GM12878 (cell line): ENCODE results near the gene MGLL. TPM values are rescaled to one million over a fixed set of nuclear protein-coding genes. Genes with fewer than 3 reads are reported as not detected.

Source experiments
- ATAC-seq: fragments of 200-7000 bp; cut with Tn5 transposase; 3 replicates; pipeline ENCODE4 v1.9.1; 2020; ENCODE audit warnings: mild to moderate bottlenecking, moderate library complexity
- BruUV-seq: library from RNA; stranded (reverse); fragments of 400-500 nt; replicated peaks from 2 replicates; lab custom pipeline; 2021; lab: Mats Ljungman, UMichigan
- CTCF ChIA-PET: fragments of 300-600 bp; sonication (Branson Sonifier 250); formaldehyde crosslinking; extraction: SDS; loops from one replicate; lab custom pipeline; 2021; ENCODE audit warnings: inconsistent platforms; lab: Yijun Ruan, JAX
- POLR2A ChIA-PET: fragments of 350-600 bp; formaldehyde crosslinking; extraction: SDS; loops from one replicate; lab custom pipeline; 2021; ENCODE audit warnings: inconsistent platforms; lab: Charles Lee
- RAD21 ChIA-PET: fragments of 300-600 bp; sonication (Branson Sonifier 250); formaldehyde crosslinking; loops from one replicate; lab custom pipeline; 2023; ENCODE audit warnings: antibody characterized with exemption; ENCODE audit not compliant: unreplicated experiment; lab: Charles Lee
- SMC1A ChIA-PET: fragments of 300-600 bp; sonication (Branson Sonifier 250); formaldehyde crosslinking; loops from one replicate; lab custom pipeline; 2023; ENCODE audit not compliant: unreplicated experiment, uncharacterized antibody; lab: Charles Lee
- DNase-seq: peaks from one replicate; pipeline ENCODE4 v3.0.0-alpha.2; 2011; ENCODE audit warnings: low read depth, low spot score
- FAIRE-seq: peaks from 3 replicates; lab custom pipeline; 2011; peaks lifted over from hg19 to GRCh38; lab: Jason Lieb, UNC
- H2AFZ ChIP-seq: 2 replicates; pipeline ENCODE4 v1.6.0; 2011; ENCODE audit warnings: low read depth, low read length, control low read depth; ENCODE audit not compliant: control insufficient read depth
- H3K27ac ChIP-seq: 2 replicates; pipeline ENCODE4 v1.5.1; 2011; ENCODE audit warnings: control low read depth; ENCODE audit not compliant: control insufficient read depth, insufficient read depth
- H3K27me3 ChIP-seq, 2 experiments: replicated peaks in 1 of 2; 2 replicates each; pipeline versions ENCODE4 v1.6.0 to v1.6.1; 2011; ENCODE audit warnings: low read length in 1 of 2; ENCODE audit not compliant: control insufficient read depth in 2 of 2, insufficient read depth in 2 of 2
- H3K36me3 ChIP-seq, 2 experiments: 2 replicates each; pipeline ENCODE4 v1.5.1; 2011; ENCODE audit warnings: low read length in 1 of 2; ENCODE audit not compliant: control insufficient read depth in 2 of 2, insufficient read depth in 2 of 2
- H3K4me1 ChIP-seq: 2 replicates; pipeline ENCODE4 v1.6.1; 2011; ENCODE audit warnings: mild to moderate bottlenecking, low read length, moderate library complexity, mixed read lengths; ENCODE audit not compliant: control insufficient read depth, insufficient read depth
- H3K4me2 ChIP-seq: 2 replicates; pipeline ENCODE4 v1.6.0; 2011; ENCODE audit warnings: control low read depth; ENCODE audit not compliant: control insufficient read depth, insufficient read depth
- H3K4me3 ChIP-seq: fragments of 200-600 bp; sonication (generic); 2 replicates; pipeline ENCODE4 v1.5.1; 2016
- H3K79me2 ChIP-seq: 2 replicates; pipeline ENCODE4 v1.6.0; 2011; ENCODE audit warnings: low read length; ENCODE audit not compliant: control insufficient read depth, insufficient read depth
- H3K9ac ChIP-seq: 2 replicates; pipeline ENCODE4 v1.8.0; 2011; ENCODE audit warnings: low read length, control low read depth, mixed read lengths; ENCODE audit not compliant: control insufficient read depth, insufficient read depth
- H3K9me3 ChIP-seq: replicated peaks from 3 replicates; pipeline ENCODE4 v1.5.1; 2011; ENCODE audit warnings: mild to moderate bottlenecking, low read length; ENCODE audit not compliant: control insufficient read depth, insufficient read depth
- H4K20me1 ChIP-seq: 2 replicates; pipeline ENCODE4 v1.6.0; 2011; ENCODE audit not compliant: control insufficient read depth, insufficient read depth
- CEBPZ ChIP-seq: fragments of 150-350 bp; IDR thresholded peaks from 2 replicates; pipeline ENCODE4 v1.6.1; 2016; ENCODE audit warnings: low read depth, low read length
- CHD4 ChIP-seq: fragments of 200-600 bp; sonication (generic); IDR thresholded peaks from 2 replicates; pipeline ENCODE4 v1.6.1; 2016; ENCODE audit warnings: mild to moderate bottlenecking
- E2F8 ChIP-seq: fragments of 450-650 bp; IDR thresholded peaks from 2 replicates; pipeline ENCODE4 v1.6.1; 2018; ENCODE audit warnings: mild to moderate bottlenecking, low read depth, moderate library complexity; ENCODE audit not compliant: partially characterized antibody
- E4F1 ChIP-seq: fragments of 450-650 bp; IDR thresholded peaks from 2 replicates; pipeline ENCODE4 v1.6.1; 2018; ENCODE audit warnings: borderline replicate concordance, mild to moderate bottlenecking; ENCODE audit not compliant: partially characterized antibody
- EZH2 ChIP-seq: IDR thresholded peaks from 2 replicates; pipeline ENCODE4 v1.6.1; 2012; ENCODE audit warnings: low read depth, mild to moderate bottlenecking, control low read depth, inconsistent platforms, low read length, borderline replicate concordance; ENCODE audit not compliant: control insufficient read depth
- MYB ChIP-seq: fragments of 150-350 bp; IDR thresholded peaks from 2 replicates; pipeline ENCODE4 v1.6.1; 2014; ENCODE audit warnings: mild to moderate bottlenecking, low read depth, low read length, borderline replicate concordance
- RB1 ChIP-seq: fragments of 450-650 bp; formaldehyde crosslinking; IDR thresholded peaks from 2 replicates; pipeline ENCODE4 v1.6.1; 2017; ENCODE audit warnings: mild to moderate bottlenecking, borderline replicate concordance
- SMARCA5 ChIP-seq: fragments of 450-650 bp; IDR thresholded peaks from 2 replicates; pipeline ENCODE4 v1.6.1; 2017; ENCODE audit warnings: mild to moderate bottlenecking
- SUZ12 ChIP-seq: fragments of 200-600 bp; sonication (generic); IDR thresholded peaks from one replicate; pipeline ENCODE4 v1.6.1; 2018; ENCODE audit warnings: antibody characterized with exemption, mild to moderate bottlenecking; ENCODE audit not compliant: unreplicated experiment
- TCF7 ChIP-seq: IDR thresholded peaks from 2 replicates; pipeline ENCODE4 v1.6.1; 2014; ENCODE audit warnings: antibody characterized with exemption, borderline replicate concordance
- ZBED1 ChIP-seq: IDR thresholded peaks from 2 replicates; pipeline ENCODE4 v1.6.1; 2016; ENCODE audit warnings: borderline replicate concordance
- WGBS: methylation state at CpG from one replicate; pipeline ENCODE4 v1.1.6; 2016; ENCODE audit warnings: low lambda C conversion rate; ENCODE audit not compliant: insufficient replicate concordance, insufficient coverage; ENCODE audit errors: missing lambda C conversion rate; 5-methylcytosine and 5-hydroxymethylcytosine counted together
- in situ Hi-C: fragments of 300-500 bp; cut with MboI; formaldehyde crosslinking; loops from 9 replicates; pipeline ENCODE4 v1.14.3; 2018; ENCODE audit warnings: mixed read lengths
- intact Hi-C: fragments of 100-400 bp; cut with micrococcal nuclease; formaldehyde crosslinking; loops from one replicate; pipeline ENCODE4 v1.14.2; 2022; ENCODE audit not compliant: unreplicated experiment
- polyA plus RNA-seq, 11 experiments: library from polyadenylated mRNA; depleted of rRNA in 4 of 11; unstranded in 6 of 11; stranded (reverse) in 5 of 11; fragments of >200 nt; fragmentation: Nextera tagmentation in 4 of 11; fragmentation: Illumina TruSeq in 1 of 11; extraction: Ambion mirVana in 4 of 11; extraction: Trizol in 1 of 11; gene quantifications; 1 replicate in 1 of 11; 2 replicates in 10 of 11; pipeline versions ENCODE4 v1.2.1 to v1.2.3, GENCODE V29; 2011 to 2016; ENCODE audit warnings: inconsistent platforms in 2 of 11, missing spikeins in 2 of 11, low read depth in 1 of 11
- total RNA-seq, 4 experiments: library from RNA; depleted of rRNA in 3 of 4; stranded (reverse); fragments of >200 nt in 3 of 4; fragmentation: Illumina TruSeq in 1 of 4; extraction: Trizol in 1 of 4; gene quantifications; 2 replicates each; pipeline versions ENCODE4 v1.2.1 to v1.2.3, GENCODE V29; 2013 to 2021

The MGLL gene
- total and polyA plus RNA-seq, 10 of the 15 experiments (the other 5 are each of a cell fraction or from before 2014, with no cell fraction given): 44.9 to 177 (median 72.9) TPM

GRCh38 chr3:127804141-127804540 is 18.2 kb downstream of the MGLL start:
- intact Hi-C loops (no loop called here), in situ Hi-C loops (no loop called here)
- H3K36me3 ChIP-seq: peaks cover 3 to 15% of the 10 kb centered on the region in 2 experiments; a peak in 3 of 4 replicates
- H3K27me3 ChIP-seq: no peaks in the 10 kb centered on the region
- TF ChIP-seq CHD4 (no peak), ZBED1 (no peak), E4F1 (no peak), EZH2 (no peak), RB1 (no peak), TCF7 (no peak), E2F8 (no peak), CEBPZ (no peak), SMARCA5 (no peak), MYB (no peak), SUZ12 (no peak)
- H3K9me3 ChIP-seq: peaks cover 5% of the 10 kb centered on the region; the same call in 1 of the 3 replicates
- no peaks in the 10 kb centered on the region for H4K20me1 ChIP-seq
- H3K9ac ChIP-seq: no peak overlapping the region
- DNase-seq (no peak), FAIRE-seq (no peak), ATAC-seq (no peak)
- 98% methylated on average over 9 of the region's 9 CpGs for WGBS
- BruUV-seq: no TSS peak
- CTCF ChIA-PET: no interaction called here
- H3K4me3 ChIP-seq: no peak overlapping the region
- H3K27ac ChIP-seq: no peak overlapping the region
- POLR2A ChIA-PET: no interaction called here
- SMC1A ChIA-PET: interaction anchor here (0.7 to 2.1 kb wide), 2 partner anchors 13 to 54 kb away, joined by 3 to 6 read pairs; no protein-coding TSS in a partner anchor
- no peak overlapping the region for H2AFZ ChIP-seq
- H3K4me1 ChIP-seq: peaks cover 21% of the 10 kb centered on the region
- no peak overlapping the region for H3K4me2 ChIP-seq
- peaks cover 3% of the 10 kb centered on the region; the same call in 1 of the 2 replicates for H3K79me2 ChIP-seq
- RAD21 ChIA-PET: no interaction called here
